Mucosa of rectum (tissue), 2 donors: ENCODE data around the gene KRTAP4-4.

Experiments
- H3K27ac ChIP-seq, 2 donors: one replicate each; pipeline ENCODE4 v1.7.0; 2013; ENCODE audit warnings: inconsistent platforms in 2 of 2, low read depth in 2 of 2, low read length in 2 of 2
- H3K27me3 ChIP-seq, 2 donors: one replicate each; pipeline ENCODE4 v1.7.0; 2013; ENCODE audit warnings: low read length in 2 of 2; ENCODE audit not compliant: control insufficient read depth in 2 of 2, insufficient read depth in 2 of 2
- H3K36me3 ChIP-seq, 2 donors: one replicate each; pipeline ENCODE4 v1.7.0; 2013; ENCODE audit warnings: low read length in 2 of 2; ENCODE audit not compliant: control insufficient read depth in 2 of 2, insufficient read depth in 2 of 2
- H3K4me1 ChIP-seq, 2 donors: one replicate each; pipeline ENCODE4 v1.7.0; 2013; ENCODE audit warnings: low read length in 2 of 2, mild to moderate bottlenecking in 1 of 2; ENCODE audit not compliant: control insufficient read depth in 2 of 2, insufficient read depth in 2 of 2
- H3K4me3 ChIP-seq, 2 donors: one replicate each; pipeline ENCODE4 v1.7.0; 2013; ENCODE audit warnings: low read length in 2 of 2
- H3K9ac ChIP-seq, 2 donors: one replicate each; pipeline ENCODE4 v1.7.0; 2013; ENCODE audit warnings: low read length in 2 of 2, low read depth in 1 of 2, mild to moderate bottlenecking in 1 of 2
- H3K9me3 ChIP-seq, 2 donors: one replicate each; pipeline ENCODE4 v1.7.0; 2013; ENCODE audit warnings: low read length in 2 of 2; ENCODE audit not compliant: control insufficient read depth in 2 of 2
- donor health status: healthy.
- donor health status: Normal muscosa, but diverticular disease.

KRTAP4-4 gene

DNA sequence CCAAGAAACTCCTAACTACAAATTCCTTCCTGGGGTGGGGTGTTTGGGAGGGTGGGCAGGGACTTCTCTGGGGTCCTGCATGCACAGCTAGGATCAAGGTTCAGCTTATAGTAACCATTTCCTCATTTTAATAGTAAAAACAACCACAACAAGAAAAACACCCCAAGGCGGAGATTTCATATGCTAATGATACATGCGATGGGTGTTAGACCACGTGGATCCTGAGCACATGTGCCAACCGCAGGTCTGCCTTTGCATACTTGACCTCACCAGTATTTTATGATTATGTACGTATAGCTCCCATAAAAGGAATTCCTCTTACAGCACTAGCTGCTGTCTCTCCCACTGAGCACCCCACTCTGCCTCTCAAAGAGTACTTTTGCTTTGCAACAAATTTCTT, 44.3 kb downstream of the KRTAP4-4 start:
- Histone ChIP-seq H3K27ac (no peak overlapping the region), H3K4me3 (no peak overlapping the region), H3K4me1 (no peaks in the 10 kb centered on the region), H3K9me3 (no peaks in the 10 kb centered on the region), H3K9ac (no peak overlapping the region), H3K27me3 (no peaks in the 10 kb centered on the region), H3K36me3 (no peaks in the 10 kb centered on the region)

DNA sequence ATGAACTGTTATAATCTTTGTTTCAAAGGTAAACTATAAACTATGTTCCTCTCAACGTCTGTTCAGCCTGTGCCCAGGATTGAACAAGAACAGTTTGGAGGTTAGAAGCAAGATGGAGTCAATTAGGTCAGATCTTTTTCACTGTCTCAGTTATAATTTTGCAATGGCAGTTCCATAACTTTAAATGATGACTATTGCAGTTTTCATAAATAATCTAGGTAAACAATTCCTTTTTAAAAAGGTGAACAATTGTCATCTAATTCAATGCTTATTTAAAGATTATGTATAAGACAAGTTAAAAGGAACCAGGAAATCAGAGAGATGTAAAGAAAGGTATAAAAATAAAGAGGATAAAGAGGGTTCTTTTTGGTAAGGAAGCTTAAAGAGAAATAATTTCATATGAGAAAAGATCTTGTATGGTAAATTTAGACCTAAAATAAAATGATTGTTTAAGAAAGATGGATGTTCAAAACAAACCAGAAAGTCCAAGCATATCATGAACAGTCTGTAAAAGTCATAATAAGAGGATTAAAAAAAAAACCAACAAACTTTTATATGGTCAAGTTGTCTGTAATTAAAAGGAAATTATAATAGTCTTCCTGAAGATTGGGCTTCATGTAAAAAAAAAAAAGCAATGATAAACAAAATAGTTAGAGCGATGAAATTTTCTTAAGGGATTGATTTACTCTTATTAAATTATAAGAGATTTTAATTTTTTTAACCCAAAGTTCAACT, 49.2 kb downstream of the KRTAP4-4 start:
- Histone ChIP-seq H3K27ac (no peak overlapping the region), H3K4me3 (no peak overlapping the region), H3K9ac (no peak overlapping the region)

More for the DNA sequence above, 49.2 kb downstream of the KRTAP4-4 start:
- Histone ChIP-seq H3K36me3 (no peaks in the 10 kb centered on the region), H3K9me3 (no peaks in the 10 kb centered on the region), H3K4me1 (no peaks in the 10 kb centered on the region), H3K27me3 (no peaks in the 10 kb centered on the region)
